Measurements from ENCODE around the gene RTP3.

GRCh38 chr3:46490338-46491084, 7.3 kb upstream of the RTP3 start:
- TF ChIP-seq CTCF (conservative IDR thresholded peaks at IDR 0.05; ENCODE audit: low read depth in 2 of 2): no peak
- no peak for TF ChIP-seq REST (IDR thresholded peaks at IDR 0.05; ENCODE audit: unreplicated experiment)
- no peak for TF ChIP-seq POLR2AphosphoS5 (IDR thresholded peaks at IDR 0.05; ENCODE audit: low read depth)

Measured in GM23338 (cell line).